HG03565 (cell line): ENCODE measurements around the gene PDE8A.

Experiments
- ATAC-seq: cut with Tn5 transposase; IDR thresholded peaks from one replicate; pipeline ENCODE4 v1.9.1; 2021; ENCODE audit warnings: mild to moderate bottlenecking, moderate library complexity; ENCODE audit not compliant: unreplicated experiment

The PDE8A gene

DNA sequence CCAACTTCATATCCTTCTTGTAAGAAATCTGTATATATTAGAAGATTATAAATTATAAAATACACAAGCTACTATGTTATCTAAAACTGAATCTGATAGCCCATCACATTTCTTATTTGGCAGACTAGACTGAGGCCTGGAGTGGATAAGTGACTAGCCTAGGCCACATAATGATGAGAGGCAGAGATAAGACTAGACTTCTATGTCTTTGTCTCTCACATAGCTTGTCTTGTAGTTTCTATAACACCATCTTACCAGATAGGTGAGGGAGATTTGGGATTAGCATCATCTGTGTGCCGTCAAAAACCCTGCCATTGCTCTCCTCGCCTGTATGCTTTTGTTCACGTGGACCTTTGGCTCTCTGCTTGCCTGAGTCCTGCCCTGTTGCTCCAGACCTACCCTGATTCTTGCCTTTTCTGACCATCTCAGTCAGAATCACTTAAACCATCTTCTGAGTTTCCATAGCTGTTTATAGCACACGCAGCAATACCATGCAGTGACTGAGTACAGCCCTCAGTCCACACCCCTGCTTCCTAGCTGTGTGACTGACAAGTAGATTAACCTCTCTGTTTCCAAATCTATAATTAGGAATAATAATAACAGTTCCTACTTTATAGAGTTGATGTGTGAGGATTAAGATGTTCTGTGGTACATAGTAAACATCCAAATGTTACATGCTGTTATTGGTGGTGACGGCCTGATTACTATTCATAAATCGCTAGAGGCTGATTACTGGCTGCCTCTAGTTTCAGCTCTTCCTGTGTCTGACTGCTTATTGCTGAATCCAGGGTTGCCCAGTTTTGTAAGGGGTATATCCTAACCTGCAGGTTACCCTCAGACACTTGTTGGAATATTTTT, 49.7 kb downstream of the PDE8A start:
- no peak for ATAC-seq

DNA sequence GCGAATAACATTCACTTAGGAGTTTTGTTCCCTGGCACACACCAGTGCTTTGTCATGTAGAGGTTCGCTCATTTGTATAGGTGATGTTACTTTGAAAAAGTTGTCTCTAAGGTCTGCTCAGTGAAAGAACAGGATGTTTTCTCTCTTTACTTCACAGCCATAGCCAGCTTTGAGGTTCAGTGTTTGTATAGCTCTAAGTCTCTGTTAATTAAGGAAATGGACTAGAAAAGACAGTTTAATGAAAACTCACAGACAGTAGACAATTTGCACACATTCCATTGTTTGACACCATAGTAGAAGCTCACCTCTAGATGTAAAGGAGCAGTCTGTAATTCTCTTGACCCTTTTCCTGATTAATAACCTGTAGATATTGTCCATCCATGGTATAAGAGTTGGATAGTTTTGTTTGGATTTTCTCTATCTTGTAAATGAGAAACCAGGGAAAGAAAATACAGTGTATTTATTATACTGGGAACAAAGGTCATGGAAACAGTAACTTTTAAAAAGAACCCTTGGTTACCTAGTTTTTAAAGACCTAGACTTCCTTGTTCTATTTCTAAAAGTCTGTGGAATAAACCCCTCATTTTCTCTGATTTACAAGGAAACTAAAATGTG, 50.4 kb downstream of the PDE8A start:
- no peak for ATAC-seq

DNA sequence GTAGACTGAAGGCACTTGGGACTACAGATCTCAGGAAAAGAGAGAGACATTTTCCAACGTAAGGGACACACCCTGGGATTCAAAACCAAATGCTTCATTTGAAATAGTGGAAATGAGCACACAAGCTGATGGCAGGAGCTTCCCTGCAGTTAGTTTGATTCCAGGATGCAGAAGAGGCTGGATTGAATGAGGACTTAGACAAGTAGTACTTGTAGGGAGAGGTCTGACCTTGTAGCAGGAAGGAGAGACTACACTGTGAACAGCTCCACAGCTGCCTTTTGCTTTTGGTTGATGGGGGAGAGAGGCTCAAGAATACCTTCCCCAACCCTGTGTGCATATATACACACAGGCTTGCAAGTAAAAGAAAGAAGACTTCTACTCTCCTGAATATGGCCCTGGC, 51.5 kb downstream of the PDE8A start:
- no peak for ATAC-seq

DNA sequence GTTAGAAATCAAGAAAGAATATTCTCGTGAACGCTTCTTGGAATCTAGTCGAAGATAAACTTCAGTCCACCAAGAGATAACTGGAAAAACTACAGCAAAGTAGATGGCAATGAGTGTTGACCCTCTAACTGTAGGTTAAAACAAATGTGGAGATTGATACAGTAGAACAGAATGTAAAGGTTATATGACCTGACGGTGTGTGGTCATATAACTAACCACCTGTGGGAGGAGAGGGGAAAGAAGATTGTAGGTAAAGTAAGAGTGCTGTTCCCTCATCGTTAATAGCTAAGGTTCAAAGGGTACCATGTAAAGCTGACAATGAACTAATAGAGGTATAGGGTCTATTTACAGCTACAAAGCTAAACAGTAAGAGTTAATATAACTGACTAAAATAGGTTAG, 52.6 kb downstream of the PDE8A start:
- no peak for ATAC-seq

DNA sequence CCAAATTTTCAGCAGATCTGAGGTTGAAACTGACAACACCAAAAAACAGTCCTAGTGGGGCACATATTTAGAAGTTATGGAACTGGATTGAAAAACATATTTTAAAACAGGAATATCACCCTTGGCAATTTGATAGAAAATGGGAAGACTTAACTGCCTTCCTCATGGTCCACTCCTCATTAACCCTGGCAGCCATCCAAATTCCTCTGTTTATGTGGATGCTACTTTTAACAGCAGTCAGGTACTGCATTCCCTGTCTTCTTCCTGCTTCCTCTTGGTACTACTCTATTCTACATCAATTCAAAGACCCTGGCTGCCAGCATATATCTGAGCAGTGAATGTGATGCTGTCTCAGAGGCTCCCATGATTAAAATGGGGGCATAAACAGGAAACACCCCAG, 54.3 kb downstream of the PDE8A start:
- no peak for ATAC-seq

DNA sequence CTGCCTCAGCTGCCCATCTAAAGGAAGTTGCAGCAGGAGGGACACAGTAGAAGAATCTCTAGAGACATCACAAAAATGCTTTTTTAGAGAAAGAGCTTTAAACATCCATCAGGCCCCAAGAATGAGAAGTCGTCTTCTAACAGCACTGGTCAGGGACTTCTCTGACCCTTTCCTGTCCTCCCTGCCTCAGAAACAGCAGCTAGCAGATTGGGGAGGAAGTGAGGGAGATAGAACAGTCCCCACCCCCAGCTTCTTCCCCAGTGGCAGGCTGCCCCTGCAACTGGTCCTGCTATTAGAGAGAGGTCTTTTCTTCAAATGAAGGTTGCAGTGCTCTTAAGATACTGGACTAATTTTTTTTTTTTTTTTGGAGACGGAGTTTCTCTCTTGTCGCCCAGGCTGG, 55.1 kb downstream of the PDE8A start:
- ATAC-seq = no peak

DNA sequence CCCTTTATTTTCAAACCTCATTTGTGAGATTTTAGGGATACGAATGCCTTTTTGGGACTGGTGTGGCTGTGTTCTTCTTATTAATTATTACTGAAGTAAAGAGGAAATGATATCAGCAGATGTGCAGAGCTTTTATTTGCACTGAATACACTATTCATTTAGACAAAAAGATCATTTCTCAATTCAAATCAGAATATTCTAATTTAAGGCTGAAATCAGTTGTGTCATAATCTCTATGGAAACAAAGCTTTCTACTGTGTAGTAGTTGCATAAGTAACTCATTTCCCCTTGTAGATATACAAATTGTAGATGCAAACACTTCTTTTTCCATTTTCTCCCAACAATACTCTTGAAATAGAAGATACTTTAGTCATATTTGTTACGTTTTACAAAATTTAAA, 56.0 kb downstream of the PDE8A start:
- ATAC-seq = no peak

DNA sequence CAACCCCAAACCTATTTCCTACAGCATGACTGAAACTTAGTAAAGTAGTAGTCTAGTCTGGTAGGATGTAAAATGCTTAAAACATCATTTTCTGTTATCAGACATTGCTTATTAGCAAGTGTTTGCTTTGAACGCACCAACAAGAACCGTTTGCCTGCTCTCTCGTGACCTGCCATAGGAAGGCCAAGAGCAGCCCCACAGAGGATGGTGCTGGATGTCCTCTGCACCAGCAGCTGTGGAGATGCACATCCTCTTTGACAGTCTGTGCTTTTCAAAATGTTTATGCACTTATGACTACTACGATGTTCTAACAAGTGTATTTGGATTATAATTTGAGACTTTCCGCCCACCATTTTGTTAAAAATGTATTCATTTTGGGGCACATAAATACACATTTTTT, 59.6 kb downstream of the PDE8A start:
- no peak for ATAC-seq

DNA sequence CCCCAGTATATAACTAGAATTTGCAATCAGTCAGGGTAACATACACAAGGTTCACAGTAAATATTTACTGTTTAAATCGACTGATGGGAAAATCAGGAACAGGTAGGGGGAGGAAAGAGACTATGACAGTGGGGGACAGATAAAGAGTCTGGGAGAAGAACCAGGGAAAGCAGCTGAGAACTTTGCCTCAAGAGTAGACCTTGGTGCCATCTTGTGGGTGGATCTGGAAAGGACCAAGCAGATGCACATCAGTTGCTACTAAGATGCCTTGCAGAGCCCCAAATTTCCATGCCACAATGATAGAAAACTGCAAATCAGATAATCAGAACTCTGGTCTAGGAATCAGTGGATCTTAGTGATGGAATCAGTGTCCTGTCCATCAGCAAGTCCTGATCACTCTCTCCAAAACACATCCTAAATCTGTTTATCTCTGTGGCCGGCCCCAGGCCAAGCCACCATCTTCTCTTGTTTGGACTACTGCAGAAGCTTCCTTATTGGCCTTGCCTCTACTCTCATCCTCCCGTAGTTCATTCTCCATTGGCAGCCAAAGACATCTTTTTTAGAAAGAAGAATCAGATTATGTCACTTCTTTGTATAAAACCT, 62.7 kb downstream of the PDE8A start:
- ATAC-seq = no peak

DNA sequence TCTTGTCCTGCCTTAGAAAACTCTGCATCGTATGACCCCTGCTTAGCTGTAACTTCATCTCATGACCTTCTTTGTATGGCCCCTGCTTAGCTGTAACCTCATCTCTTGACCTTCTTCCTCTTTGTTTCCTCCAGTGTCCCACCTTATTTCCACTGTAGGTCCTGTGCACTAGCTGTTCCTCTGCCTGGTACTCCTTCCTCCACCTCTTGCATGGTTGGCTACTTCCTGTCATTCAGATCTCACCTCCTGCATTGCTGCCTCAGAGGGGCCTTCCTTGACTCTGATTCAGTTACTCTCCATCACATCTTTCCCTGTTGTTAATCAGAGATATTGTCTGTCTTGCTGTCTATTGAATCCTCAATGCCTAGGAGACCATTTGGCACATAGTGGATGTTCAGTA, 63.2 kb downstream of the PDE8A start:
- ATAC-seq = no peak

DNA sequence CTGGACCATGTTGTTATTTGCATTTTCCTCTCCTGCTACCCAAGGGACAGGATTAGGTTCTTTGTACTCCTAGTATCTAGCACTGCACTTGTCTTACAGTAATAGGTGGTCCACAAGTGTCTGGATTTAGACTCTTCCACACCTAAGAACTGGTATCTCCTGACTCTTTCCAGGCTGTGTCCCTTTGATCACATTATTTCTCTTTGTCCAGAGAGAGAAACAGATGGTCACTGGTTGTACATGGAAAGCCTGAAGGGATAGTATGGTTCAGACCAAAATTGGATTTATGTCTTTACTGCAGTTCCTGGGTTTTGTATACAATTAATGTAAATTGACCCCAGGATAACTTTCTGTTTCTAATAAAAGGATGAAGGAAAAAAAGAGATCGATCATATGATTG, 64.0 kb downstream of the PDE8A start:
- no peak for ATAC-seq

DNA sequence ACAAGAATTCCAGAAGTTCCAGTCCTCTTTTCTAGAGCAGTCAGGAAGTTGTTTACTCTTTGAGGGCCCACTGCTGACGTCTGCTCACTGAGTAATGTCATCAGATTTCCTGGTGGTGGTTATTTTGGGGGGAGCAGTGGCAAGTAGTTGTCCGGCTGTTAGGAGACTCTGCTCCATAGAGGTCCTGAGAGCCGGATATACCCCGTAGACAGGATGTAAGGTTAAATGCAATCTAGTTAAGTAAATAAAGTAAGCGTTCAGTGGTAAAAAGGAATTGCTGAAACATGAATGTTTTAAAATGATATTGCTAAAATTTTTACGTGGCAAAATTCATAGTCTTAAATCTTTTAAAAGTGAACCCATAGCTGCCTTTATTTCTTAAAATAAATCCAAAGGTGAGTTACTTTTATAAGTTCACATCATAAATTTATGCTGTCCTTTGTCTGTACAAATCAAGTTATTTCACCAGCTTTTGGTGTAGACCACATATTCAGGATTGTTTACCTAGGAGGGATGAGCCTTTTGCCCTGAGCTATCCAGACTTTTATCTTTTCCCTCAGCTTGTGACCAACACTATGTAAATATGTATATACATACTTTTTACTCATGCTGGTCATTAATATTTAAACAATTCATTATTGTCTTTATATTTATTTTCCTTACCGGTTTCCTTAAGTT, 65.8 kb downstream of the PDE8A start:
- ATAC-seq = no peak

DNA sequence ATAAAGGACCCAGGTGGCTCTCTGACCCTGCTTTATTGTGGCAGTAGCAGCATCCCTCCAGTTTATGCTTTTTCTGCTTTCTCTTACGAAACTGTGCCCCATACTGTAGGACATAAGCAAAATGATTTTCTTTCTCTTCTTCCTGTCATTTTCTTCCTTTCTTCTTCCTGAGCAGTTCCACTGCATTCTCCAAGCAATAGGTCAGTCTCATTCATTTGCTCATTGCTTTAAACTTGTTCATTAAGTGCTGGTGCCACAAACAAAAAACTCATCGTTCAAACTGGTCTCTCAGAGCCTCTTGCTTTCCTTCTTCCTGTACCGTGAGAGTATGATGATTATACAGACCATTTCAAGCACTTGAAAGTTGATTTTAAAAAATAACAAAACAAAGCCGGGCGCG, 66.8 kb downstream of the PDE8A start:
- no peak for ATAC-seq

DNA sequence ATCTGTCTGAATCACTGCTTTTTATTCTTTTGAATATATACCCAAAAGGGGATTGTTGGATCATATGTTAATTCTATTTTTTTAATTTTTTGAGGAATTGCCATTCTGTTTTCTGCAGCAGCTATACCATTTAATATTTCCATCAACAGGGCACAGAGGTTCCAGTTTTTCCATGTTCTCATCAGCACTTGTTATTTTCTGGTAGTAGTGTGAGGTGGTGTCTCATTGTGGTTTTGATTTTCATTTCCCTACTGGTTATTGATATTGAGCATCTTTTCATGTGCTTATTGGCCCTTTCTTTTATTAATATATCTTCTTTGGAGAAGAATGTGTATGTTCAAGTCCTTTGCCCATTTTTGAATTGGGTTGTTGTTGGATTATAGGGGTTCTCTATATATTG, 68.1 kb downstream of the PDE8A start:
- no peak for ATAC-seq

DNA sequence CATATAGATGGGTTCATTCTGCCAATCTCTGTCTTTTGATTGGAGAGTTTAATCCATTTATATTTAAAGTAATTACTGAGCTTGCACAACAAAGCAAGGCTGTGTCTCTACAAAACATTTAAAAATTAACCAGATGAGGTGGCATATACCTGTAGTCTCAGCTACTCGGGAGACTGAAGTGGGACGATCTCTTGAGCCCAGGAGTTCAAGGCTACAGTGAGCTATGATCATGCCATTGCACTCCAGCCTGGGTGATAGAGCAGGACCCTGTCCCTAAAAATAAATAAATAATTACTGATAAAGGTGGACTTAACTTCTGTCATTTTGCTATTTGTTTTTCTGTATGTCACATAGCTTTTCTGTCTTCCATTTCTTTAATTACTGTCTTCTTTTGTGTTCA, 78.1 kb downstream of the PDE8A start:
- no peak for ATAC-seq

DNA sequence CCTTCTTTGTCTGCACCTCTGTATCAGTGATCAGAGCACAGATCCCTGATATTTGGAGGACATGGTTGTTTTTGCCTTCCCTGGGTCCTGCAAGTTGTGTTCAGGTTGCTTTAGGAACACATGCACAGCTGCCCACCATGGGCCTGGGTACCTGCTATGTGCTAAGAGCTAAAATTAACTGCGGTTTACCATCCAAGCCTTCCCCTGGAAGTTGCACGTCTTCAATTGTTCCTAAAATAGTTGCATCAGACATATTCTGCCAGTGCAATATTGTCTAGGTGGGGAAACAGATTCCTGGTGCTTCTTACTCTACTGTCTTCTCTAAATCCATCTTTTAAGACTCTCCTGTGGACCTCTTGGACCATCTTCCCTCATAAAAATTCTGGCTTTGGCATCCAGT, 80.9 kb downstream of the PDE8A start:
- ATAC-seq = no peak

DNA sequence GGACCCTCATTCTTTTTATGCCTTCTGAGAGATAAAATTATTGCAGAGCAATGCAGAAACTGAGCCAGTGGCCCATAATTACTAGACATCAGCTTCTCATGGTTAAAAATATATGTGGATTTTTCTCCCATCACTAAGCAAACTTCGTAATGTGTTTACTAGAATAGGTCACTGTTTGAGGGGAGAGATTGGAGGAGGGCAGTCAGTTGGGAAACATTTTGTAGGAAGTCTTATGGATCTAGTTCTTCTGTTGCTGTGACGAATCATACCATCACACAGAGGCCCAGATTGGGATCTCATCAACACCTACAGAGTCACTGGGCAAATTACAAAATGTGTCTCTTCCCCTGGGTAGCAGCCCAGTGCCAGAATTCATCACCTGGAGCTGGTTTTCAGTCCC, 81.4 kb downstream of the PDE8A start:
- ATAC-seq = no peak

DNA sequence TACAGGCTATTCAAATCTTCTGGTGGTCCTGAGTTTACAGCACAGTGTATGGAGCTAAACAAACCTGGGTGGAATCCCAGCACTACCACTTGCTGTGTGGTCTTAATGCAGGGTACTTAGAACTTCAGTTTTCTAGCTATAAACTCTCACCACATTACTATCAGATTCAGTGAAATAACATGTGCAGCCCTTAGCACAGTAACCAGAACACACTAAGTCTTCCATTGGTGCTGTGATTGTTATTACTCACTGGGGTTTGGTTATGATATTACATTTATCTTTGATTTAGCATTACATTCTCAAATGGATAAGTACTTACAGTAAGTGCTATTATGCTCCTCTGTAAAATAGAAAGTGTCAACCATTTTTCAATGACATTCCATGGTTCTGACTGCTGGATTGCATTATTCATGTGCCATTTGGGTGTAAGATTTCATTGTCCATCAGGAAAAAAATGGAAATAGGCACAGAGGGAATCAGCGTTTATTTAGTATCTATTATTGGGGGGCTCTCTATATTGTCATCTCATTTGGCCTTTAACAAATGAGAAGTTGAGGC, 81.9 kb downstream of the PDE8A start:
- no peak for ATAC-seq

DNA sequence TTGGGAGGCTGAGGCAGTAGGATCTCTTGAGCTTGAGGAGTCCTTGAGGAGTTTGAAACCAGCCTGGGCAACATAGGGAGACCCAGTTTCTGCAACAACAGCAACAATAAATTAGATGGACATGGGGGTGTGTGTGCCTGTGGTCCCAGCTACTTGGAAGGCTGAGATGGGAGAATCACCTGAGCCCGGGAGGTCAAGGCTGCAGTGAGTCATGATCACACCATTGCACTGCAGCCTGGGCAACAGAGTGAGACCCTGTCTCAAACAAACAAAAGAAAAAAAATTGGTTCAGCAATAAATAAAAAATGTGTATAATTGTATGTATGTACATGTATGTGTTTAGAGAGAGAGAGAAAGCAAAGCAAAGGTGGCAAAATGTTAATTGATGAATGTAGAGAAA, 83.1 kb downstream of the PDE8A start:
- no peak for ATAC-seq

DNA sequence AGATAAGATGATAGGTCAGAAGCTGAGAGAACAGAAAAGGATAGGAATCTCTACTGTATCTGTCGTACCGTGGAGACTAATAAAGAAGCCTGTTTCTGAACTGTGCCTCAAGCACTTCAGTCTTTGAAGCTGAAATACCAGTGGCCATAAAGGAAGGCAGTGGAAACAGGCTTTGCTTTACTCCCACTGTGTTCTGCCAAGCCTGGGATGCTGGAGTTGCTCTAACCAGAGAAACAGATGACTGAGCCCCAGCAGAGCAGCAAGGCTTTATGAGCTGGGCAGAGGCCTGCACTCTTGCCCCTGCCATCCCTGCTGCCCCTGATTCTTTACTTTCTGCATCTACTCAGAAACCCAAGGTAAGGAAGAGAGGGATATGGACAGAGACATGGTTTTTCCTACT, 89.4 kb downstream of the PDE8A start:
- no peak for ATAC-seq

DNA sequence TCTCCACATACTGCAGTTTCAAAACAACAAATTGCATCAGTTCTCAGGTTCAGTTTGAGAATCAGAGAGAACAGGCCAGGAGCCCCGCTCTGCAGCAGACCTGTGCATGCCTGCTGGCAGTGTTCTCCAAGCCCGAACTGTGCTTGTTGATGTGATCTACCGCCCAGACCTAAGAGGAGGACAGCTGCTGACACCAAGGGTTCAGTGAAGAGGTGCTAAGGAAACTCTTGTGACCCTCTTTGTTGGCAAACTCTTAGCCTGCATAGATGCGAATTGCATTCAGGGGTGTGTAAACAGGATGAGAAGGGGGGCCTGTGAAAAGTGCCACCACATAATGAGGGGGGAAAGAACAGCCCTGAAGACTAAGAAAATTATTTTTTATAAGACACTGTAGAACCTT, 89.8 kb downstream of the PDE8A start:
- no peak for ATAC-seq
